Placental pericyte (primary cell): ENCODE results near the gene ALKBH2. TPM values are rescaled to one million over a fixed set of nuclear protein-coding genes. Genes with fewer than 3 reads are reported as not detected.

Experiments
- small RNA-seq: library from RNA; depleted of rRNA; stranded (forward); fragments of <200 nt; gene quantifications from one replicate; pipeline ENCODE3, GENCODE V24; 2012; ENCODE audit warnings: low replicate concordance
- total RNA-seq: library from RNA; depleted of rRNA; stranded (reverse); fragments of >200 nt; gene quantifications from 2 replicates; pipeline ENCODE4 v1.2.3, GENCODE V29; 2012

The ALKBH2 gene
- 8.3 and 10.5 TPM in 2 replicates for total RNA-seq

DNA sequence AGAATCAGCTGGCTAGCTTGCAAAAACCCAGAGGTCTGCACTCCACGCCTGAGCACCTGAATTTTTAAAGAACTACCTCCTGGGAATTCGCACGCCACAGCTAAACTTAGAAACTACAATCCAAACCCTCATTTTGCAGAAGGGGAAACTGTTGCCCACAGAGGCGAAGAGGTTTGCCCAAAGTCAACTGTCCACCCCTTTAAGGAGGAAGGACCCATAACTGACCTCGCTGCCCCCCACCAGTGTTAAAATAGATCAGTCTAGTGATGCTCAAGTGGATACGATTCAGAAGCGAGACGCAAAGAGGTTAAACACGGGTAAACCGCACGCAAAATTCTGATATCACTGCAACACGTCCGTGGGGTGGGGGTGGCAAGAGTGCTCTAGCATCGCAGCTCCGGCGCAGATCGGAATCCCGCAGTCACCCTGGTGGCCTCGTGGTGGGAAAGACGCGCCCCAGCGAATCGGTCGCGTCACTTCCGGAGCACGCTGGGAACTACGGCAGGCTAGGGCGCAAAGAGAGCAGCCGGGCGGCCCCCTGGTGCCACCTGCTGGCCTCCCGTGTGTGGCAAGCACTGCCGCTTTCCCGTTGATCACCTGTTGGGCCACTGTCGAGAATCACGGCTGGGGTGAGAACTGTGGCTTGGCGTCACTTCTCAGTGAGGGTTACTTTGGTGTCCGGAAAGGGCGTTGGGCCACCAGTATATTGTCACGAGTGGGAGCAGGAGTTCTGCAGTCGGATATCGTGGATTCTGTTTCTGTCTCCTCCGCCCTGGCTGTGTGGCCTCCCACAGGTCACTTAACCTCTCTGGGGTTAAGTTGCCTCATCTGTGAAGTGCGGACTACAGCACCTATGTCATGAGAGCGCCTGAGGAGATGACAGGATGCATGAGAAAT, at the start of gene ALKBH2:
TSS of gene ALKBH2 (minus strand) at position 451 of the 897 bp plus-strand sequence. CDS start 686 bp downstream, outside the sequence.

DNA sequence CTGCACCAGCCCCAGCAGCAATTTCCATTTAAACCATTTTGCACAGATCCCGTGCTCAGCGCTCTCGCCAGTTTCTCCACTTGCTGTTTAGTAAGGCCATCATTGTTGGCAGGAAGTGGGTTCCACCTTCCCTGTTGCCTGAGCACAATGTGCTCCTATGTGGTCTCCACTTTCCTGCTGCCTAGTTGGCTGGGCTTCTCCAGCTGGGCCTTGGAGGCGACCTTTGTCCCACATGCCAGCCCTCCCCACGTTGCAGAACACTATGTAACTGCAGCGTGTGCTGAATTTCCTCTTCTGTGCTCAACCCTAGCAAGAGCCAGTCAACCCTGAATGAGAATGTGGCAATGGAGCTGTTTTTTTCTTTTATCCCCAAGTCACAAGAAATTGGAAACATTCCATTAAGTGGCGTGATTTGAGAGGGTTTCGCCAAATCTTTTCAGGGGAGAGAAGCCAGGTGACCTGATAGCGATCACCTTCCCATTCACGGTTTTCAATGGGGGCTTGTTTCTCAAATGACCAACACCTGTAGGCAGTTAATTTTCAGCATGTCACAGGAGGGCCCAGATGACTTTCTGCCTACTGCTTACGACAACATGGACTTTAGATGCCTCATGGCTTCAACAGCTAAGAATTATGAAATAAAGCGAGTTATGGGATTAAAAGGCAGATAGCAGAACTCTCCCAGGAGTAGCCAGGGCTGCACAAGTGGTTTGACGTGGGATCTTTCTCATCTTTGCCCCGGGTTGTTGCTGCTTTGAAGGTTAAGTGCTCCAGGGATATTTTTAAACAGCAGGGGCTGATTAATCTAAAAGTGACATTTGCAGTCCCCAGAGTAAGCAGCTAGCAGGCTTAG, 22.7 kb upstream of the ALKBH2 start, which contains the start of gene ACACB:
TSS of gene ACACB (plus strand) at position 830 of the 853 bp plus-strand sequence. CDS start 22,819 bp downstream, outside the sequence.

DNA sequence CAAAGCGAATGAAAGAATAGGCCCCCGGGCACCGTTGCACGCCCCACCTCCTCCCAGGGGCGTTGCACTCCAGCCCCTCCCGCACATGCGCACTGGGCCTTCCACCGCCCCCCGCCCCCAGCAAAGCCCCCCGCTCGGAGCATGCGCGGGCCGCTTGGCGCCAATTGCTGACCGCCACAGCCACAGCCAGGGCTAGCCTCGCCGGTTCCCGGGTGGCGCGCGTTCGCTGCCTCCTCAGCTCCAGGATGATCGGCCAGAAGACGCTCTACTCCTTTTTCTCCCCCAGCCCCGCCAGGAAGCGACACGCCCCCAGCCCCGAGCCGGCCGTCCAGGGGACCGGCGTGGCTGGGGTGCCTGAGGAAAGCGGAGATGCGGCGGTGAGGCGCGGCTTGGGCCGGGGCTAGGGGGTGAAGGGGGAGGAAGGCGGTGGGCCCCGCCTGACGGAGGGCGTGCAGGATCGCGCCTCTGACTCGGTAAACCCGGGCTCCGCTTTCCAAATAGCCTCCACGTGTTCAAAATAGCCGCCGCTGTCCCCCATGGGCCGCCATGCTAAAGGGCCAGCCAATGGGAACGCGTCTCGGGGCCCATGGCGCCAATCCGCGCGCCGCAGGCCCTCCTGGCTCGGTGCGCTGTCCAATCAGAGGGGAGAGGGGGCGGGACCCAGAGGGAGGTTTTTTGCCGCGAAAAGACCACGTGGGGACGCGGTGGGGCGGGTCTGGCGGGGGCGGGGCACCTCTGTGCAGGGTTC, 4.3 kb upstream of the ALKBH2 start, which contains the start of gene UNG:
TSS of gene UNG (plus strand) at position 163 of the 748 bp plus-strand sequence. CDS start at position 246, 83 bp downstream.

DNA sequence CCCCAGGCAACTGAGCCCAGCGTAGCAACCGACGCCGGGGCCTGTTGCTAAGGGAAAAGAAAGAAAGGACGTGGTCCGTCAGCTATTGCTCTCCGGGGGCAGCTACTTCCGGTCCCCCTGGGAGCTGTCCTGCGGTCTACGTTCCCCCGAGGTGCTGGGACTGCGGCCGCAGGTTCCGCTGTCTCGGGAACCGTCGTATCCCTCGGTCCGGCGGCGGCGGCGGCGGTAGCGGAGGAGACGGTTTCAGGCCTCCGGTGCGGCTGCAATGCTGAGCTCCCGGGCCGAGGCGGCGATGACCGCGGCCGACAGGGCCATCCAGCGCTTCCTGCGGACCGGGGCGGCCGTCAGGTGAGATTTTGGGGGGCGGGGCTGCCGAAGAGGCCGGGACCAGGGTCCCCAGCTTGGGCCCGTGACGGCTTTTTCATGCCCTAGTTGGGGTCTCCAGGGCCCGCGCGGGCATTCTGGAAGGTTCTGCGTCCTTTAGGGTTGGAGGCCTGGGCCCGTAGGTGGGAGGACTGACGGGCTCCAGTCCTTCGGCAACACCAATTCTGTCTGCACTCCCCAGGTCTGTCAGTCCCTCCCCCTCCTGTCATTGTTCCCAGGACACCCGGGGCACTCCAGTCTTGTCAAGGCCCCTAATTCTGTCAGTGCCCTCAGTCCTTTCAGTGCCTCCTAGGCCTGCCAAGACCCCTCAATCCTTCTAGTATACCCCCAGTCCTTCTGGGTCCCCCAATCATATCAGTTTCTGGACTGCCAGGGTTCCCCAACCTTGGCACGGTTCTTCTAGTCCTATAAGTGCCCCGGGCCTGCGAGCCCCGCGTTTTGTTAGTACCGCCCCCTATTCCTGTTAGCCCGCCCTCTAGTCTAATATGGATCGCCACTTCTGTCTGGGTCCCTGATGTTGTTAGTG, 40.6 kb downstream of the ALKBH2 start, which contains the start of gene USP30:
TSS of gene USP30 (plus strand) at position 163 of the 910 bp plus-strand sequence. CDS start at position 266, 103 bp downstream.

Small RNA genes lying within 50 kb of the gene (small RNA-seq; reads per million reads assigned to genes)
- not detected for gene RNA5SP372

Other genes with a start within 250 kb of the ALKBH2 start
- 16.2 and 38.8 TPM in 2 replicates for gene SSH1, start 235.9 kb downstream of the ALKBH2 start, total RNA-seq
- not detected in 2 replicates for gene DAO, start 213.4 kb downstream of the ALKBH2 start, total RNA-seq
- not detected in 2 replicates for gene SVOP, start 72.4 kb downstream of the ALKBH2 start, total RNA-seq
- 9.6 and 11.4 TPM in 2 replicates for gene USP30, start 40.9 kb downstream of the ALKBH2 start, total RNA-seq
- 7.7 and 23.6 TPM in 2 replicates for gene UNG, start 4.1 kb upstream of the ALKBH2 start, total RNA-seq
- 1.5 and 4.3 TPM in 2 replicates for gene ACACB, start 23.1 kb upstream of the ALKBH2 start, total RNA-seq
- gene FOXN4, start 215.8 kb upstream of the ALKBH2 start, total RNA-seq = not detected in 2 replicates